ENCODE results near the gene NCOR2. TPM values are rescaled to one million over a fixed set of nuclear protein-coding genes. Genes with fewer than 3 reads are reported as not detected.
A peak's percentile ranks its signal among the peaks of the same experiment; 100 is the strongest.

The NCOR2 gene
- total RNA-seq, 4 donors from 2014 or later, result 111 to 264 (median 187) TPM

- TF ChIP-seq POLR2AphosphoS5 (IDR thresholded peaks at IDR 0.05) (no peak), POLR2A (IDR thresholded peaks at IDR 0.05) (no peak), EP300 (IDR thresholded peaks at IDR 0.05) (no peak)
- TF ChIP-seq, protein P1, sequence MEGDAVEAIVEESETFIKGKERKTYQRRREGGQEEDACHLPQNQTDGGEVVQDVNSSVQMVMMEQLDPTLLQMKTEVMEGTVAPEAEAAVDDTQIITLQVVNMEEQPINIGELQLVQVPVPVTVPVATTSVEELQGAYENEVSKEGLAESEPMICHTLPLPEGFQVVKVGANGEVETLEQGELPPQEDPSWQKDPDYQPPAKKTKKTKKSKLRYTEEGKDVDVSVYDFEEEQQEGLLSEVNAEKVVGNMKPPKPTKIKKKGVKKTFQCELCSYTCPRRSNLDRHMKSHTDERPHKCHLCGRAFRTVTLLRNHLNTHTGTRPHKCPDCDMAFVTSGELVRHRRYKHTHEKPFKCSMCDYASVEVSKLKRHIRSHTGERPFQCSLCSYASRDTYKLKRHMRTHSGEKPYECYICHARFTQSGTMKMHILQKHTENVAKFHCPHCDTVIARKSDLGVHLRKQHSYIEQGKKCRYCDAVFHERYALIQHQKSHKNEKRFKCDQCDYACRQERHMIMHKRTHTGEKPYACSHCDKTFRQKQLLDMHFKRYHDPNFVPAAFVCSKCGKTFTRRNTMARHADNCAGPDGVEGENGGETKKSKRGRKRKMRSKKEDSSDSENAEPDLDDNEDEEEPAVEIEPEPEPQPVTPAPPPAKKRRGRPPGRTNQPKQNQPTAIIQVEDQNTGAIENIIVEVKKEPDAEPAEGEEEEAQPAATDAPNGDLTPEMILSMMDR (IDR thresholded peaks at IDR 0.05), result no peak
- Histone ChIP-seq H3K36me3 (no peaks in the 10 kb centered on the region), H3K27me3 (no peaks in the 10 kb centered on the region), H3K4me1 (peaks cover 78% of the 10 kb centered on the region), H3K27ac (peak overlapping the region; percentile 79), H3K9me3 (no peaks in the 10 kb centered on the region), H3K4me3 (no peak overlapping the region)
- WGBS, result 26% methylated on average over 9 of the region's 11 CpGs
- no peak for DNase-seq (ENCODE audit: low spot score in 2 of 2)
These were observed 17.0 kb downstream of the NCOR2 start for GRCh38 chr12:124550123-124551089.

DNA sequence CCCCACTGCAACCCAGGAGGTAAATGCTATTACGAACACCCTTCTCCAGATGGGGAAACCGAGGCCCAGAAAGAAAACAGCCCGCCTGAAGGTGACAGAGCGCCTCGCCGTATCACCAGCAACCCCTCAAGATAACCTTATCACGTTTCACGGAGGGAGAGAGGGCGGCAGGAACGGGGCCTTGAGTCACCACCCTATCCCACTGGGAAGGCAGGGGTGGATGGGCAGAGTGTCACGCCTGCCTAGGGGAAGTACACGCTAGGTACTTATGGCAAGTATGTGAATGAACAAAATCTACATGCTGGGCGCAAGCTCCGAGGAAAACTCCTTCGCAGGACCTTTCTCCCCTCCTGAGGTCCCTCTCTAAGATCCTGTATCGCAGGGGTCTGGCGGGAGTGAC, 17.8 kb downstream of the NCOR2 start:
- no peaks in the 10 kb centered on the region for H3K27me3 ChIP-seq
- H3K4me1 ChIP-seq, result peaks cover 78% of the 10 kb centered on the region
- no peaks in the 10 kb centered on the region for H3K36me3 ChIP-seq
- TF ChIP-seq POLR2A (IDR thresholded peaks at IDR 0.05) (no peak), EP300 (IDR thresholded peaks at IDR 0.05) (no peak), POLR2AphosphoS5 (IDR thresholded peaks at IDR 0.05) (no peak)
- TF ChIP-seq, protein P1 (IDR thresholded peaks at IDR 0.05), result no peak
- H3K9me3 ChIP-seq, result no peaks in the 10 kb centered on the region
- no peak for DNase-seq (ENCODE audit: low spot score in 2 of 2)
- H3K4me3 ChIP-seq, result no peak overlapping the region
- peak overlapping the region; percentile 79 for H3K27ac ChIP-seq
- WGBS, result 49% methylated on average over 11 of the region's 17 CpGs

GRCh38 chr12:124548854-124549378, 18.5 kb downstream of the NCOR2 start:
- Histone ChIP-seq H3K4me3 (no peak overlapping the region), H3K27me3 (no peaks in the 10 kb centered on the region), H3K9me3 (no peaks in the 10 kb centered on the region), H3K4me1 (peaks cover 78% of the 10 kb centered on the region), H3K27ac (peak overlapping the region; percentile 79), H3K36me3 (no peaks in the 10 kb centered on the region)
- 4% methylated on average over 13 of the region's 24 CpGs for WGBS
- TF ChIP-seq POLR2AphosphoS5 (IDR thresholded peaks at IDR 0.05) (peak in 1 of 3 donors; percentile 25), POLR2A (IDR thresholded peaks at IDR 0.05) (no peak), EP300 (IDR thresholded peaks at IDR 0.05) (peak; percentile 13)
- DNase-seq (ENCODE audit: low spot score in 2 of 2), result peak in 1 of 2 donors; percentile 89

DNA sequence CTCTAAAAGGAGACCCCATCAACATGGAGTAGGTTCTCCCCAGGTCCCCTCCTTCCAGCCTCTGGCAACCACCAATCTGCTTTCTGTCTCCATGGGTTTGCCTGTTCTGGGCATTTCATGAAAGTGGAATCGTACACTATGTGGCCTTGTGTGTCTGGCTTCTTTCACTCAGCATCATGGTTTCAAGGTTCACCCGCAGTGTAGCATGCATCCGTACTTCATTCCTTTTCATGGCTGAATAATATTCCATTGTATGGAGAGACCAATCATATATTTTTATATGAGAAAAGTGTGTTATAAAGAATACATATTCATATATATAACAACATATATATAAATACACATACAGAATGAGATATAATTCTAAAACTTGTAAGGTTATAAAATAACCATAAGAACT, 19.8 kb downstream of the NCOR2 start:
- no peaks in the 10 kb centered on the region for H3K9me3 ChIP-seq
- no peak for DNase-seq (ENCODE audit: low spot score in 2 of 2)
- H3K27ac ChIP-seq, result no peak overlapping the region
- no peaks in the 10 kb centered on the region for H3K36me3 ChIP-seq
- peaks cover 87% of the 10 kb centered on the region for H3K4me1 ChIP-seq
- TF ChIP-seq POLR2A (IDR thresholded peaks at IDR 0.05), result no peak
- TF ChIP-seq, protein P1 (IDR thresholded peaks at IDR 0.05), result no peak
- TF ChIP-seq POLR2AphosphoS5 (IDR thresholded peaks at IDR 0.05), result no peak
- TF ChIP-seq EP300 (IDR thresholded peaks at IDR 0.05), result no peak
- H3K27me3 ChIP-seq, result no peaks in the 10 kb centered on the region
- WGBS, result 97% methylated on average over 3 of the region's 3 CpGs
- H3K4me3 ChIP-seq, result no peak overlapping the region

DNA sequence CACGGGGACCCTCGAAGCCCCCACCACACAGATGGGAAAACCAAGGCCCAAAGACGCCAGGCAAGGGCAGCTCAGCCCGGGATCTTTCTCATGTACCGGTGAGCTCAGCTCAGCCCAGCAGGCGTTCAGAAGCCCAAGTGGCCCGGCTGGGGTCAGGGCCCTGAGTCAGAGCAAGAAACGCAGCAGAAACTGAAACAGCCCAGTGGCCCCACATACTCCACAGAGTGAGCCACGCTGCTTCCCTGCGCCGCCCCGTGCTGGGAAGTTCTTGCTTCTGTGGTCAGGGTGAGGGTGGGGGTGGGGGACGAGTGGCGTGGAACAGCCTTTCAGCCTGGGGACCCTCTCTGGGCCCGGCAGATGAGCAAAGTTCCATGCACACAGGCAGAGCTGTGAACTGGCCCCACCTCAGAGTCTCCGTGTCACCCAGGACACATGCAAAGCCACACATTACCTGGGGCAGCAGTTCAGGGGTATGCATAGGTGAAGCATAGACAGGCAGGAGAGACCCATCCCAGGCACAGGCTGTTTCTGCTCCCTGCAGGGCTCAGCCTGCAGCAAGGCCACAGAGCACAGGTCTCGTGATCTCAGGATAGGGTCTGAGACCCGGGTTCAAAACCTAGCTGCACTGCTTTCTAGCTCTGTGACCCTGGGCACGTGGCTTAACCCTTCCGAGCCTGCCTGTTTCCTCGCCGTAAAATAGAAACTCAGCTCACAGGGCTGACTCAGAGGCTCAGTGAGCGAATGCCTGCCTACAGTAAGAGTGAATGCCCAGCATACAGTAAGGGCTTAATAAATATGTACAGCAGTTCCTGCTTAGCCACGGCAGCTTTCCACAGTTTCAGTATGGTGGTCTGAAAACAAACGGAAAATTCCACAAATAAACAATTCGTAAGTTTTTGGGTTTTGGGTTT, 21.6 kb downstream of the NCOR2 start:
- Histone ChIP-seq H3K27ac (peak overlapping the region; percentile 4), H3K27me3 (no peaks in the 10 kb centered on the region), H3K9me3 (no peaks in the 10 kb centered on the region), H3K4me3 (no peak overlapping the region), H3K4me1 (peaks cover 80% of the 10 kb centered on the region), H3K36me3 (no peaks in the 10 kb centered on the region)
- 79% methylated on average over 24 of the region's 26 CpGs for WGBS
- no peak for TF ChIP-seq EP300 (IDR thresholded peaks at IDR 0.05)
- TF ChIP-seq POLR2AphosphoS5 (IDR thresholded peaks at IDR 0.05), result no peak
- TF ChIP-seq, protein P1 (IDR thresholded peaks at IDR 0.05), result no peak
- no peak for TF ChIP-seq POLR2A (IDR thresholded peaks at IDR 0.05)
- DNase-seq (ENCODE audit: low spot score in 2 of 2), result peak in 1 of 2 donors; percentile 73

All from suprapubic skin (tissue), 4 donors.